ENCODE data around the gene SUPT5H.

DNA sequence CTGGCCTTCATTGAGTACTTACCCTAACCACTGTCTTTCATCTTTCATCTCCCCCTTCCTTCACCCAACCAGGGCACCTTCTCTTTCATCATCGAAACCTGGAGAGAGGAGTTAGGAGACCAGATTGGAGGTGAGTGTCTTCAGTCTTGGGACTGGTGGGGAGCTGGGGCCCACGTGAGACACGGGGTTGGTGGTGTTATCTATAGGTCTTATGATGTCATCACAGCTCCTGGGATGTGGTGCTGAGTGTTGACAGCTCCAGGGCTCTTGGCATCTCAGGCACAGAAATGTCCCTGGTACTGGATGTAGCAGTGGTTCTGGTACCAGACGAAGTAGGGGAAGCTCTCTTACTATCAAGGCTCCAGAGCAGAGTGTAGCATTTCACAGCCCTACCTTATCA, 55.2 kb downstream of the SUPT5H start:
- TF ChIP-seq, protein P1, sequence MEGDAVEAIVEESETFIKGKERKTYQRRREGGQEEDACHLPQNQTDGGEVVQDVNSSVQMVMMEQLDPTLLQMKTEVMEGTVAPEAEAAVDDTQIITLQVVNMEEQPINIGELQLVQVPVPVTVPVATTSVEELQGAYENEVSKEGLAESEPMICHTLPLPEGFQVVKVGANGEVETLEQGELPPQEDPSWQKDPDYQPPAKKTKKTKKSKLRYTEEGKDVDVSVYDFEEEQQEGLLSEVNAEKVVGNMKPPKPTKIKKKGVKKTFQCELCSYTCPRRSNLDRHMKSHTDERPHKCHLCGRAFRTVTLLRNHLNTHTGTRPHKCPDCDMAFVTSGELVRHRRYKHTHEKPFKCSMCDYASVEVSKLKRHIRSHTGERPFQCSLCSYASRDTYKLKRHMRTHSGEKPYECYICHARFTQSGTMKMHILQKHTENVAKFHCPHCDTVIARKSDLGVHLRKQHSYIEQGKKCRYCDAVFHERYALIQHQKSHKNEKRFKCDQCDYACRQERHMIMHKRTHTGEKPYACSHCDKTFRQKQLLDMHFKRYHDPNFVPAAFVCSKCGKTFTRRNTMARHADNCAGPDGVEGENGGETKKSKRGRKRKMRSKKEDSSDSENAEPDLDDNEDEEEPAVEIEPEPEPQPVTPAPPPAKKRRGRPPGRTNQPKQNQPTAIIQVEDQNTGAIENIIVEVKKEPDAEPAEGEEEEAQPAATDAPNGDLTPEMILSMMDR (IDR thresholded peaks at IDR 0.05), result no peak
- no peak for TF ChIP-seq POLR2A (IDR thresholded peaks at IDR 0.05)

Data from esophagus squamous epithelium (tissue), 4 donors.